ENCODE data around the gene RNU6-1. TPM values are rescaled to one million over a fixed set of nuclear protein-coding genes. Genes with fewer than 3 reads are reported as not detected.

Gene RNU6-1
- total RNA-seq, 4 donors from 2014 or later = not detected

DNA sequence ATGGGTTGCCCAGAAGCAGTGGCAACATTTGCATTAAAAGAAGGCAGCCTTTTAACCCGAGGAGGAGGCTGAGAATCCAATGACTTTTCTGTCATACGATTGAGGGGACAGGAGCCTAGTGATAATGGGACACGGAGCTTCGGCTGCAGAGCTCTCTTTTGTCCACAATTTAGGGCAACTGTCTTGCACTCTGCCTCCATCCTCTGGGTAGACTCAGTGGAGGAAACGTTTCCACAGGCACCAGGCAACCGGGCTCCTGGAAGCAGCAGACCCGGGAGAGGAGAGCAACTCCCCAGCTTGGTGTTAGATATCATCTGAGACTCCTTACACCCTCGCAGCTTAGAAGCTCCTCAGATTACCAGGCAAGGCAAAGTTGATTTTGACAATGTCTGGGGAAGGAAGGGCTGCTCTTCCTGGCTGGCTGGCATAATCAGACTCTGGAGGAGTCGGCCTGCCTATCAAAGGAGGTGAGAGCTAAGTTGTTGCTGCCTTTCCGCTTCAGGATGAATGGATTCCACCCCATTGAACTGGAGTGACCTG is 43.5 kb upstream of the RNU6-1 start:
- TF ChIP-seq, protein P1, sequence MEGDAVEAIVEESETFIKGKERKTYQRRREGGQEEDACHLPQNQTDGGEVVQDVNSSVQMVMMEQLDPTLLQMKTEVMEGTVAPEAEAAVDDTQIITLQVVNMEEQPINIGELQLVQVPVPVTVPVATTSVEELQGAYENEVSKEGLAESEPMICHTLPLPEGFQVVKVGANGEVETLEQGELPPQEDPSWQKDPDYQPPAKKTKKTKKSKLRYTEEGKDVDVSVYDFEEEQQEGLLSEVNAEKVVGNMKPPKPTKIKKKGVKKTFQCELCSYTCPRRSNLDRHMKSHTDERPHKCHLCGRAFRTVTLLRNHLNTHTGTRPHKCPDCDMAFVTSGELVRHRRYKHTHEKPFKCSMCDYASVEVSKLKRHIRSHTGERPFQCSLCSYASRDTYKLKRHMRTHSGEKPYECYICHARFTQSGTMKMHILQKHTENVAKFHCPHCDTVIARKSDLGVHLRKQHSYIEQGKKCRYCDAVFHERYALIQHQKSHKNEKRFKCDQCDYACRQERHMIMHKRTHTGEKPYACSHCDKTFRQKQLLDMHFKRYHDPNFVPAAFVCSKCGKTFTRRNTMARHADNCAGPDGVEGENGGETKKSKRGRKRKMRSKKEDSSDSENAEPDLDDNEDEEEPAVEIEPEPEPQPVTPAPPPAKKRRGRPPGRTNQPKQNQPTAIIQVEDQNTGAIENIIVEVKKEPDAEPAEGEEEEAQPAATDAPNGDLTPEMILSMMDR (IDR thresholded peaks at IDR 0.05) = no peak
- ATAC-seq (ENCODE audit: low FRiP score) = peak; percentile 30

DNA sequence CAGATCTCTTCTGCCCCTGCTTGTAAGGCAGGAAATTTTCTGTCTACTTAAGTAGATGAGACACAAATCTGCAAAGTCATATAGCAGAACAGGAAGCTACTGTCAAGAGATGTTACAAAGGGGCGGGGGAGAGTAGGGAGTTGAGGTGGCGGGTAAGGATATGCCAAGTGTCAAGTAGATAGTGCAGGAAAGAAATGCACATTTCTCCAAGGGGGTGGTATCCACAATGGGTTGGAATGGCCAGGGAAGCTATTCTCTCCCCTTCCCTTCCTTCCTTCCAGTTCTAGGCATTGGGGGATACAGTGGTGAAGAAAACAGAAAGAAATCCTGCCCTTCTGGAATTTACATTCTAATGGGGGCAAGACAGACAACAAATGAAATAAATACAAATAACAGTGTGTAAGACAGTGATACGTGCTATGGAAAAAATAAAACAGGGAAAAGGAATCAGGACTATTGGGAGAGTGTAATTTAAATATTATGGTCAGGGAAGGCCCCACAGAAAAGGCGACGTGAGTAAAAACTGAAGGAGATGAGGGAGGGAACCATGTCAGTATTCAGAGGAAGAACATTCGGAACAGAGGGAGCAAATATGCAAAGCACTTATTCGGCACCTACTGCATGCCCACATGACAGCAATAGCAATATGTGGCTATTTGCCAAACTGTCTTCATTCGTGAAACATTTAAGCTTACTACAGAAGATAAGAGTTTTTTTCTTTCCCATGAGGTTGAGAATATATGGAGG is 42.8 kb upstream of the RNU6-1 start:
- DNase-seq (ENCODE audit: low spot score) = no peak
- ATAC-seq (ENCODE audit: low FRiP score) = no peak
- TF ChIP-seq, protein P1 (IDR thresholded peaks at IDR 0.05) = no peak

More for the DNA sequence above, 43.5 kb upstream of the RNU6-1 start:
- no peak for DNase-seq (ENCODE audit: low spot score)

DNA sequence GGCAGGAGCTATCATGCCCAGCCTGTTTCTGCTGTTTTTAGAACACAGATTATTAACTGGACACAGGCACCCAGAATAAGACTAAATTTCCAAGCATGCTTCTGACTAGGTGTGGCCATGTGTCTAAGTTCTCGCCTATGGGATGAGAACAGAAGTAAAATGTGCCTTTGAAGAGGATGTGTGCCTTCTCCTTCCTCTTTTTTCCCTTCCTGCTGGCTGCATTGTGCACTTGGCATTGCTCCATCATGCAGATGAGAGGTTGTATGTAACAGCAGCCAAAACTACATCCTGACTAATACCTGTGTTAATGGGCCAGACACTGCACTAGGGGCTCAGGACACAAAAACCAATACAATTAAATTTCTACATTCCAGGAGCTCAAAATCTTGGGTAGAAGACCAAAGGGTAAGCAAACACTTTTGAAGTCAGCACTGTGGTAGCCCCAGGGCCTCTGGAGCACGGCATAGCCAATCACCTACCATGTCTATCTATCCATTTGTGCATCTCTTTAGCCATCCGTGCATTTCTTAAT is 40.9 kb upstream of the RNU6-1 start:
- TF ChIP-seq, protein P1 (IDR thresholded peaks at IDR 0.05) = no peak
- no peak for ATAC-seq (ENCODE audit: low FRiP score)
- no peak for DNase-seq (ENCODE audit: low spot score)

DNA sequence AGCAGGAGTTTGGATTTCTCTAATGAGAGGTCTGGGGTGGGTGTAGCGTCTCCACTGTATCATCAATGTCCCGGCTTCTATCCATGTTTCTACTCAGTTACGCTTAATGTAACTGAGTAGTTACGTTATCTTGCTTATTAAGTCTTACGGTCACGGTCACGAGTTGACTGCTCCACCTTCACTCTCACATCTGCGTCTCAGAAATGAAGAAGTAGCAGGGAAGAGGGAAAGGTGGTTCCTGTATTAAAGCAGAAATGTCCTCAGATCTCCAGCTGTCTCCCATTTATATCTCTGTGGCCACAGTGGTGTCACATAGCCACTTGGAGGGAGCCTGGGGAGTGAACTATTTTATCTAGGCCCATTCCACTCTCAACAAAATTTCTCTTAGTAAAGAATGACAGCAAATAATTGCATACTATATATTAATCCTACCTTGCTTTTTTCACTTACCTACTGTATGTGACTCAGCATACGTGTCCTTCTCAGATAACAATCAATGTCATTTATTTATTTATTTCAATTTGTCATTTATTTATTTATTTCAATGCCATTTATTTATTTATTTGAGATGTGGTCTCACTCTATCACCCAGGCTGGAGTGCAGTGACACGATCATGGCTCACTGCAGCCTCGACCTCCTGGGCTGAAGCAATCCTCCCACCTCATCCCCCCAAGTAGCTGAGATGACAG is 39.7 kb upstream of the RNU6-1 start:
- ATAC-seq (ENCODE audit: low FRiP score) (no peak), DNase-seq (ENCODE audit: low spot score) (no peak)
- TF ChIP-seq, protein P1 (IDR thresholded peaks at IDR 0.05) = no peak

DNA sequence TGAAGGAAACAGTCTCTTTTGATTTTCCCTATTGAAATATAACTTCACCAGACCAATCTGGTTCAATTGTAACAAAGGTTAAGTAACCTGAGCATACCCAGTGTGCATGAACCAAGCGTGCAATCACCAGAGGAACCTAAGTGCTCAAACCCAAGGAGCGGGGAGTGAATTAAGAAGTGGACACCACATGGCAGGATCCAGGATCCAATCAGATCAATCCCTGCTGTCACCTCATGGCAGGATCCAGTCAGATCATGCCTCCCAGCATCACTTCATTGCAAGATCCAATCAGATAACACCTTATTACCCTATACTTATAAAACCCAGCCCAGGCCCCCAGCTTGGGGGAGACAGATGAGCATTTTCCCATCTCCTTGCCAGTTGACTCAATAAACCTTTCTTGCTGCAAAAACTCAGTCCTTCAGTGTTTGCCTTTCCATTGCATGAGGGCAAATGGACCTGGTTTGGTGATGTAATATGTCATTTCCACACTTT is 38.9 kb upstream of the RNU6-1 start:
- ATAC-seq (ENCODE audit: low FRiP score) = no peak
- TF ChIP-seq, protein P1 (IDR thresholded peaks at IDR 0.05) = no peak
- no peak for DNase-seq (ENCODE audit: low spot score)

DNA sequence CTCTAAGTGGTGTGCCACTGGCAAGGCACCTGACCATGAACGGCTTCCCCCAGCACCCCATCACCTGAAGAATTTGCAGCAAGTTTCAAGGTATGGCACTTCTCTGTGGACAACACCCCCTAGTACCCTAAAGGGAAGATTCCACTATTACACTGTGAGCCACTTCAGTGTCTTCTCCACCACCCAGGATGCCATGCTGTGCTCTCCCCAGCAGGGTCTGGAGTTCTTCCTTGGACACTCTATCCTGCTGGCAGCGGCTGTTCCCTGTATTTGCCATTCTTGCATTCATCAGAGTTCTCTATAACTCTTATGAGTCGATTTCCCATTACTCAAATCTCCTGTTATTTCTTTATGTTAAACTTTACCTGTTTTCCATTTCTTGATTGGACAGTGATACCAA is 33.9 kb upstream of the RNU6-1 start:
- DNase-seq (ENCODE audit: low spot score) (no peak), ATAC-seq (ENCODE audit: low FRiP score) (no peak)
- TF ChIP-seq, protein P1 (IDR thresholded peaks at IDR 0.05) = no peak

All from omental fat pad (tissue), 4 donors.